Vagina (tissue), 2 donors: ENCODE data around the gene ATF7. TPM values are rescaled to one million over a fixed set of nuclear protein-coding genes. Genes with fewer than 3 reads are reported as not detected.

Experiments used
- DNase-seq, 2 donors: peaks; one replicate each; pipeline ENCODE4 v3.0.0-alpha.2; 2017; ENCODE audit errors: extremely low spot score in 2 of 2
- H3K27ac ChIP-seq: fragments of 200-600 bp; sonication (generic); one replicate; pipeline ENCODE4 v1.5.1; 2019
- H3K27me3 ChIP-seq: fragments of 200-600 bp; sonication (generic); one replicate; pipeline ENCODE4 v1.5.1; 2019
- H3K36me3 ChIP-seq, 2 donors: fragments of 200-600 bp; sonication (generic); one replicate each; pipeline ENCODE4 v1.5.1; 2017 to 2019
- H3K4me1 ChIP-seq: fragments of 200-600 bp; sonication (generic); one replicate; pipeline ENCODE4 v1.5.1; 2019
- H3K4me3 ChIP-seq, 2 donors: fragments of 200-600 bp; sonication (generic); 1 replicate in 1 of 2; 2 replicates in 1 of 2; pipeline ENCODE4 v1.5.1; 2016 to 2019
- H3K9me3 ChIP-seq: fragments of 200-600 bp; sonication (generic); one replicate; pipeline ENCODE4 v1.5.1; 2019
- CTCF ChIP-seq, 3 experiments: fragments of 450-650 bp in 2 of 3; fragments of 200-600 bp in 1 of 3; sonication (generic) in 1 of 3; IDR thresholded peaks; one replicate each; pipeline ENCODE4 v1.5.1; 2017 to 2019; ENCODE audit warnings: antibody characterized with exemption in 3 of 3, mild to moderate bottlenecking in 2 of 3, moderate library complexity in 2 of 3
- POLR2A ChIP-seq, 2 donors: fragments of 450-650 bp; IDR thresholded peaks; one replicate each; pipeline ENCODE4 v1.6.1; 2017; ENCODE audit warnings: antibody characterized with exemption in 2 of 2, mild to moderate bottlenecking in 2 of 2, moderate library complexity in 2 of 2
- POLR2AphosphoS5 ChIP-seq, 2 donors: sonication (generic); formaldehyde crosslinking; IDR thresholded peaks; one replicate each; pipeline ENCODE4 v1.9.0; 2017; ENCODE audit warnings: antibody characterized with exemption in 2 of 2, mild to moderate bottlenecking in 2 of 2, low read depth in 1 of 2; ENCODE audit not compliant: insufficient read depth in 1 of 2
- intact Hi-C: fragments of 100-400 bp; cut with DNase I; formaldehyde crosslinking; loops from one replicate; pipeline ENCODE4 v1.15.1; 2023
- total RNA-seq: library from RNA; depleted of rRNA; stranded (reverse); fragments of >200 nt; gene quantifications from one replicate; pipeline ENCODE4 v1.2.3, GENCODE V29; 2016

The ATF7 gene
- total RNA-seq, 1 donor from 2014 or later = 34.9 TPM

- TF ChIP-seq POLR2AphosphoS5 (IDR thresholded peaks at IDR 0.05; ENCODE audit: insufficient read depth in 1 of 2, low read depth in 1 of 2) (no peak), CTCF (IDR thresholded peaks at IDR 0.05) (no peak), POLR2A (IDR thresholded peaks at IDR 0.05) (no peak)
- peaks cover 0 to 35% of the 10 kb centered on the region in 2 donors for H3K36me3 ChIP-seq
- H3K4me3 ChIP-seq = no peak within 1 kb of the TSS
- intact Hi-C loops = loop anchor here (2.0 kb wide), 1 partner anchor 156 kb away; no protein-coding TSS in a partner anchor
- DNase-seq = no peak
- H3K9me3 ChIP-seq = no peaks in the 10 kb centered on the region
- H3K4me1 ChIP-seq = peaks cover 37% of the 10 kb centered on the region
- H3K27ac ChIP-seq = peak within 1 kb of the TSS; percentile 48
- no peaks in the 10 kb centered on the region for H3K27me3 ChIP-seq
Measured at GRCh38 chr12:53506881-53507602, 119.1 kb downstream of the ATF7 start, which contains the start of gene NPFF. Gene NPFF (minus strand): TSS chr12:53507484. CDS start chr12:53507474, 10 bp downstream.

- Histone ChIP-seq H3K36me3 (peaks cover 0 to 30% of the 10 kb centered on the region in 2 donors), H3K9me3 (no peaks in the 10 kb centered on the region), H3K4me3 (no peak overlapping the region), H3K4me1 (peaks cover 44% of the 10 kb centered on the region), H3K27me3 (no peaks in the 10 kb centered on the region), H3K27ac (no peak overlapping the region)
- intact Hi-C loops = loop anchor here (2.0 kb wide), 1 partner anchor 156 kb away; no protein-coding TSS in a partner anchor
- DNase-seq = no peak
- TF ChIP-seq POLR2A (IDR thresholded peaks at IDR 0.05) (no peak), POLR2AphosphoS5 (IDR thresholded peaks at IDR 0.05; ENCODE audit: insufficient read depth in 1 of 2, low read depth in 1 of 2) (no peak), CTCF (IDR thresholded peaks at IDR 0.05) (no peak)
Measured at GRCh38 chr12:53506450-53506785, 119.8 kb downstream of the ATF7 start.

GRCh38 chr12:53505555-53506449 lies 120.4 kb downstream of the ATF7 start:
- intact Hi-C loops = loop anchor here (2.0 kb wide), 1 partner anchor 155 kb away; no protein-coding TSS in a partner anchor
- TF ChIP-seq POLR2A (IDR thresholded peaks at IDR 0.05) (no peak), CTCF (IDR thresholded peaks at IDR 0.05) (no peak), POLR2AphosphoS5 (IDR thresholded peaks at IDR 0.05; ENCODE audit: insufficient read depth in 1 of 2, low read depth in 1 of 2) (no peak)
- no peak overlapping the region for H3K4me3 ChIP-seq
- H3K36me3 ChIP-seq = peaks cover 0 to 24% of the 10 kb centered on the region in 2 donors
- DNase-seq = no peak
- H3K27ac ChIP-seq = peak overlapping the region; percentile 34
- H3K4me1 ChIP-seq = peaks cover 45% of the 10 kb centered on the region
- no peaks in the 10 kb centered on the region for H3K27me3 ChIP-seq
- no peaks in the 10 kb centered on the region for H3K9me3 ChIP-seq

- no peak overlapping the region for H3K4me3 ChIP-seq
- no peak for TF ChIP-seq CTCF (IDR thresholded peaks at IDR 0.05)
- peak in 1 of 2 donors; percentile 36 for TF ChIP-seq POLR2AphosphoS5 (IDR thresholded peaks at IDR 0.05; ENCODE audit: insufficient read depth in 1 of 2, low read depth in 1 of 2)
- no peak for DNase-seq
- peaks cover 0 to 16% of the 10 kb centered on the region in 2 donors for H3K36me3 ChIP-seq
- peaks cover 48% of the 10 kb centered on the region for H3K4me1 ChIP-seq
- intact Hi-C loops = no loop called here
- no peaks in the 10 kb centered on the region for H3K27me3 ChIP-seq
- no peaks in the 10 kb centered on the region for H3K9me3 ChIP-seq
- H3K27ac ChIP-seq = peak overlapping the region; percentile 34
Measured at GRCh38 chr12:53505086-53505485, 121.1 kb downstream of the ATF7 start.
